AG04449 (cell line): ENCODE results near the gene FANCC.
A peak's percentile ranks its signal among the peaks of the same experiment; 100 is the strongest.

ENCODE experiments used
- CTCF ChIA-PET: fragments of 350-600 bp; formaldehyde crosslinking; extraction: SDS; loops from one replicate; lab custom pipeline; 2021; ENCODE audit warnings: antibody characterized with exemption; lab: Yijun Ruan, JAX
- POLR2A ChIA-PET: fragments of 400-600, 350-600 bp; formaldehyde crosslinking; extraction: SDS; loops from one replicate; lab custom pipeline; 2020; ENCODE audit warnings: antibody characterized with exemption, inconsistent platforms; lab: Yijun Ruan, JAX
- DNase-seq: peaks from one replicate; pipeline ENCODE4 v3.0.0-alpha.2; 2010; ENCODE audit warnings: low read depth, low spot score
- H3K4me3 ChIP-seq: 2 replicates; pipeline ENCODE4 v1.5.1; 2011; ENCODE audit warnings: low read depth, mild to moderate bottlenecking, control low read depth, low read length
- TF ChIP-seq, protein P1 (sequence below): IDR thresholded peaks from one replicate; pipeline ENCODE4 v1.5.1; 2011; ENCODE audit warnings: mild to moderate bottlenecking, moderate library complexity, low read length, control low read depth, inconsistent platforms; ENCODE audit not compliant: insufficient read depth; ENCODE audit errors: missing control alignments

FANCC gene

DNA sequence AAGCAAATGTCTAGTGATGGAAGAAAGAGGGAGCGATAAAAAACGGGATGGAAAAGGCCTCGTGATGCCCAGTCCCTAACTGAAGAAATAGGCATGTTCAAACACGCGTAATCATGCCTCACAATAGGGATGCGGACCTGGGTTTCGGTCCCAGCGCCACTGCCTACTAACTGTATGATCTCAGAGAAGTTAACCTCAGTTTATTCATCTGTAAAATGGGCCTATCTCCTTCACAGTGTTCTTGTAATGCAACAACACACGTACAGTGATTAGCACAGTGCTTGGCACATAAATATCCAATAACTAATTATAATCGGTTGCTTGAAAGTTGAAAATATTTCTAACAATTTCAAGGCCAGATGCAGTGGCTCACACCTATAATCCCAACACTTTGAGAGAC, 181.8 kb downstream of the FANCC start:
- TF ChIP-seq, protein P1, sequence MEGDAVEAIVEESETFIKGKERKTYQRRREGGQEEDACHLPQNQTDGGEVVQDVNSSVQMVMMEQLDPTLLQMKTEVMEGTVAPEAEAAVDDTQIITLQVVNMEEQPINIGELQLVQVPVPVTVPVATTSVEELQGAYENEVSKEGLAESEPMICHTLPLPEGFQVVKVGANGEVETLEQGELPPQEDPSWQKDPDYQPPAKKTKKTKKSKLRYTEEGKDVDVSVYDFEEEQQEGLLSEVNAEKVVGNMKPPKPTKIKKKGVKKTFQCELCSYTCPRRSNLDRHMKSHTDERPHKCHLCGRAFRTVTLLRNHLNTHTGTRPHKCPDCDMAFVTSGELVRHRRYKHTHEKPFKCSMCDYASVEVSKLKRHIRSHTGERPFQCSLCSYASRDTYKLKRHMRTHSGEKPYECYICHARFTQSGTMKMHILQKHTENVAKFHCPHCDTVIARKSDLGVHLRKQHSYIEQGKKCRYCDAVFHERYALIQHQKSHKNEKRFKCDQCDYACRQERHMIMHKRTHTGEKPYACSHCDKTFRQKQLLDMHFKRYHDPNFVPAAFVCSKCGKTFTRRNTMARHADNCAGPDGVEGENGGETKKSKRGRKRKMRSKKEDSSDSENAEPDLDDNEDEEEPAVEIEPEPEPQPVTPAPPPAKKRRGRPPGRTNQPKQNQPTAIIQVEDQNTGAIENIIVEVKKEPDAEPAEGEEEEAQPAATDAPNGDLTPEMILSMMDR, result no peak
- H3K4me3 ChIP-seq, result no peak overlapping the region
- no peak for DNase-seq
- ChIA-PET POLR2A (no interaction called here), CTCF (interaction anchor here (10.1 to 11.1 kb wide), 2 partner anchors 7 to 453 kb away, joined by 134 to 302 read pairs; no protein-coding TSS in a partner anchor)

- H3K4me3 ChIP-seq, result no peak overlapping the region
- ChIA-PET POLR2A (no interaction called here), CTCF (interaction anchor here (1.2 to 11.2 kb wide), 7 partner anchors 8 to 462 kb away, joined by 3 to 341 read pairs (median 6); no protein-coding TSS in a partner anchor)
- TF ChIP-seq, protein P1, result no peak
- DNase-seq, result no peak
Observed at GRCh38 chr9:95134457-95134881, 183.0 kb downstream of the FANCC start.

DNA sequence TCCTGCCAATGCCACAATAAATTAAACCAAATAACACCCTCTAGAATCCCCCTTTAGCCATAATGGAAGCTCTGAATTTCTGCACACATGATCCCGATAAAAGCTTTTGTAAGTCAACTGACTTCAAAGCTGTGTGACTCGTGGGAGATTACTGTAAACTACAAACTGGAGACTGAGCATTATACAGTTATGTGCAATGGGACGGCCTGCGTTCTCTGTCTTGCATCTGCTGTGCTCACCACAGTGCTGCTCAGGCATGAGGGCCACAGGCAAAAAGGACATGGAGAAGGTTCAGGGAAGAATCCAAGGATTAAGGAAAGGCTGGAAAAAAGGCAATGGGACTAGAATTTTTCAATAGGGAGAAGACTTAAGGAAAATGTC, 184.2 kb downstream of the FANCC start:
- ChIA-PET POLR2A (no interaction called here), CTCF (interaction anchor here (1.0 to 11.2 kb wide), 6 partner anchors 8 to 461 kb away, joined by 4 to 341 read pairs (median 24); no protein-coding TSS in a partner anchor)
- TF ChIP-seq, protein P1, result no peak
- H3K4me3 ChIP-seq, result no peak overlapping the region
- no peak for DNase-seq

- CTCF ChIA-PET, result interaction anchor here (1.0 to 11.2 kb wide), 26 partner anchors 8 to 477 kb away, joined by 3 to 341 read pairs (median 8); no protein-coding TSS in a partner anchor
- H3K4me3 ChIP-seq, result no peak overlapping the region
- TF ChIP-seq, protein P1, result no peak
- no peak for DNase-seq
- POLR2A ChIA-PET, result no interaction called here
Observed at GRCh38 chr9:95132366-95133324, 184.9 kb downstream of the FANCC start.

DNA sequence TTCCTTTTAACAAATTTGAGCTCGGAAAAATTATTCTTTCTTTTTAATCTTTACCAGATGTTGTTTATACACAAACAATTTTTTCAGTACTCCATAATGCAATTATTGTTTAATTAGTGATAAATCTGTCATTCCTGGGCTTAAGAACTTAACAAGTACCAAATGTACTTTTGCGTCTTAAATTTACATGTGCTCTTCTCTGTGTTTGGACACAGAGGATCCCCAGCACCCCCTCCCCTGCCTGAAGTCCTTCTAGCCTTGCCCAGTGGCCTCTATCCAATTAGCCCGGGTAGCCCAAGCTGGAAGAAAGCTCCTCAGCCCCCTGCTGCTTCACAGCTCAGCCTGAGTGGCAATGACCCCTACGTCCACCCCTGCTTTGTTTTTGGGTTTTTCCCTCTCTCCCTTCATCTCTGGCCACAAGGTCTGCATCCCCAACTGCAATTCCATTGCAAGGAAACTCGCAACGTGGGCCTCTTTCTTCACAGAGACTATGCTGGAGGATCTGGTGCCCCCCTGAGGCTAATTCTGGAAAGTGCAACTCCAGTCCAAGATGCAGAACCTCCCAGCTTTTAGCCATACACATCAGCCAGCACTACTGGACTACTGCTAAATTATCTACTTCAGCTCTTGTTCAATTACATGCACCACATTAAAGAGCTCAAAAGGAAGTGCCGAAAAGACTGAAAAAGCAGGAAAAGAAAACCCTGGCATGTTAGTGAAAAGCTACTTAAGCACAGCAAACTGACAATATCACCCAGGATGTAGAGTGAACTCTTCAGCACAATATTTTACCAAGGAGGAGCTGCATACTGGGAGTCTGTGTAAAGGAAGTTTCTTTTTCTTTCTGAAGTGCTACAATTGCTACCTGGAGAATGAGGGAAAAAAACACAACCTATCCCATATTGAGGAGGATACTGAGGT, 186.2 kb downstream of the FANCC start:
- POLR2A ChIA-PET, result no interaction called here
- TF ChIP-seq, protein P1, result peak; percentile 83
- DNase-seq, result no peak
- H3K4me3 ChIP-seq, result no peak overlapping the region
- CTCF ChIA-PET, result interaction anchor here (0.6 to 11.2 kb wide), 66 partner anchors 9 to 1086 kb away, joined by 3 to 341 read pairs (median 4); partner anchors contain the start of gene AOPEP
